ENCODE results near the gene CNNM1. TPM values are rescaled to one million over a fixed set of nuclear protein-coding genes. Genes with fewer than 3 reads are reported as not detected.

Gene CNNM1
- 21.9 to 28.6 TPM (median 26.2 TPM) in 5 replicates for total RNA-seq (2022; extraction: Qiagen RNA extraction)

DNA sequence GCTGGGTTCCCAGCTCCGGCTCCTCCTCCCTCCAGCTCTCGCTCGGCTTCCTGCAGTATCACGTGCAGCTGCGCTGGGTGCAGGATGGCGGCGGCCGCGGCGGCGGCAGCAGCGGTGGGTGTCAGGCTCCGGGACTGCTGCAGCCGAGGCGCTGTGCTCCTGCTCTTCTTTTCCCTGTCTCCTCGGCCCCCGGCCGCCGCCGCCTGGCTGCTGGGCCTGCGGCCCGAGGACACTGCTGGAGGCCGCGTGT, at the start of gene CNNM1:
CNNM1 (plus strand) TSS at position 53 of the 250 bp plus-strand sequence; CDS start at position 85, 32 bp downstream.

DNA sequence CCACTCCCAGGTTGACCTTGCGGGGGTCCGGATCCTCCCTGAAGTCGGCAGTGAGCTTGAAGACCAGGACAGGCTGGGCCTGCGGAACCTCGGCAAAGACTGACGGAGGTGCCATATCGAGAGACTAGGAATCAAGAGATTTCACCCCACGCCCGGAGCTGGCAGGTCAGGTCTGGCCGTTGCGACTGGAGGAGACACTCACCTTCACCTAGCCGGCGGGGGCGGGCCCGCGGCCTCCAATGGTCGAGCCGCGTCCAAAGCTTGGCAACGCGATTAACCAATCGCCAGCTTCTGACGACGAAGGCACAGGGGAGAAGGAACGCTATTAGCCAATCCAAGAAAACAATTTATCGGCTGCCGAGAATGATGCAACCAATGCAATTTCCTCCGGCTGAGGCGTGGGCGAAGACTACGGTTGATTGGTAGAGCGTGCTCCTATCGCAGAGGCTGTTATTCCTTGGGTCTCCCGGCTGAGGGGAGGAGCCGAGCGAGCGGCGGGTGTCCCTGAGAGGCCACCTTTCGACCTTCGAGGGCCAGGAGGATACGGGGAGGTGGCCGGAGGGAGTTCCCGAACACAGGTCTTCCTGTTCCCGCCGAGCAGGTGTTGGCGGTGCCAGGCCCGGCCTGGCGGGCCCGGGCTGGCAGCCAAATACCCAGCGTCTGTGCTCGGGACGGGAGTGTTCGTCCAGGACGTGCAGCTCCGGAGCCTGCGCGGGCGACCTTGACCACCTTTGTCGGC, 101.5 kb downstream of the CNNM1 start, which contains the start of gene GOT1:
GOT1 (minus strand) TSS at position 174 of the 739 bp plus-strand sequence; CDS start at position 115, 59 bp downstream.

Other genes starting within 250 kb of the CNNM1 start
- not detected in 5 replicates for gene HPSE2, start 93.5 kb upstream of the CNNM1 start, total RNA-seq (2022; extraction: Qiagen RNA extraction)
- 35.0 to 40.0 TPM (median 38.4 TPM) in 5 replicates for gene GOT1, start 101.3 kb downstream of the CNNM1 start, total RNA-seq (2022; extraction: Qiagen RNA extraction)
- 0.05 TPM in 1 of 5 replicates, not detected in the others for gene NKX2-3, start 203.6 kb downstream of the CNNM1 start, total RNA-seq (2022; extraction: Qiagen RNA extraction)

Data from A549 treated with Hydrocortisone at 1 μM for 4 hours (cell line).